GM12892 (cell line): ENCODE results near the gene CTNND2.

Source experiments
- POLR2AphosphoS5 ChIP-seq: IDR thresholded peaks from 2 replicates; pipeline ENCODE4 v1.6.1; 2011; ENCODE audit warnings: low read depth, low read length, control low read depth
- TAF1 ChIP-seq: IDR thresholded peaks from 2 replicates; pipeline ENCODE4 v1.6.1; 2011; ENCODE audit warnings: low read depth, mild to moderate bottlenecking, control low read depth, low read length, borderline replicate concordance

GRCh38 chr5:11182441-11183080, 721.7 kb downstream of the CTNND2 start:
- TF ChIP-seq POLR2AphosphoS5 (no peak), TAF1 (no peak)
